ENCODE measurements around the gene MEIG1.
"Not testable (repeated sequence)": the region's sequence is repeated elsewhere in the genome, so short reads cannot be mapped to it uniquely, and the experiment has no call there.

The MEIG1 gene, protein sequence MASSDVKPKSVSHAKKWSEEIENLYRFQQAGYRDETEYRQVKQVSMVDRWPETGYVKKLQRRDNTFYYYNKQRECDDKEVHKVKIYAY

DNA sequence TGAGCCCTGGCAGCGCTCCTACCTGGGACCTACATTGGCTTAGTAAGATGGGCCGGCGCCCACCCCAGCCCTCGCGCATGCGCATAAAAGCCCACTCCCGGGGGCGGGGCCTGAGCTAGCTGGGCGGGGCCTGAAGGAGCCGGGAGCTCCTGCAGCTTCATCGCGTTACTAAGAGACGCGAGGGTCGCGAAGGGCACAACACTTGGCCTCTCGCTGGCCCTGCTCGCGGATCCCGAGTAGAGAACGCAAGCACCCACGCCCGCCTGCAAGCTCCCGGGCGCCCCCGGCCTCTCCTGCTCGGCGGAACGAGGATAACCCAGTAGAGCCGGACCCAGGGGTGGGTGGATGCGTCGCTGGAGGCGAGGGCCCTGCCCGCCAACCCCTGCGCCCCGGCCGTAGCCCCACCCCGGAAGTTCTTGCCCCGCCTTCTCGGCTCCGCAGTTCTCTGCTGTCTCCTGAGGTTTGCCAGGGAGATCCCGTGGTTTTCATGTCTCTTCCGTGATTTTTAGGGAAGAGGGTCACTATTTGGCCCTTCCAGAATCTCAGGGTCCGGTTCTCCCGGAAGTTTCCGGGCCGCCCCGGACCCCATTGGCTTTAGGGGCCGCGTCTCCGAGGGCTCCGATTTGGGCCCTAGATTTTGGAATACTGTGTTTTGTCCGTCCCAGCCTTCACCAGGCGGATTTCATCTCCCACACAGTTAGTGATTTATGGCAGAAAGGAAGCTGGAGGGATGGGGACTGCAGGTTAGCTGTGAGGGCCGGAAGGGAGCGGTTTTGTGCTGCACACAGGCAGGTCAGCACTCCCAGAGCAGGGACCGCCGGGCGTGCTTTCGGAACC, at the start of gene MEIG1:
TSS of gene MEIG1 (plus strand) at position 168 of the 837 bp plus-strand sequence. CDS start 7,081 bp downstream, outside the sequence.
- DNase-seq = peak; percentile 93

DNA sequence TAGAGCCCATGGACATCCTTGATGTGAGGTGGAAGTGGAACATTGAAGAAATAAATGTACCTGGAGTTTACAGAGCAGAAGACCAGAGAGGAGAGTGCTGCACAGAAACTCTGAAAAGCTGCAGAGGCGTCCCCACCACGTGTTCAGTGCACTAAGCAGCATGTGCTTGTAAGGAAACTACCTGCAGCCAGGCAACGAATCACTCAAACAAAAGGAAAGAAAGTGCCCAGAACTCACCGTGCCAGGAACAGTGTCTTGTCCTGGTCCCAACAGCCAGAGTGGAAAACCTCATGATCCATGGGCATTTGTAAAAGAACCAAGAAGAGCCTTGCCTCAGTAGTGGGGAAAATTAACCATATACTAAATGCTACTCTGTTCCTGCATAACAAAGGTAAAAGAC, 48.2 kb upstream of the MEIG1 start:
- DNase-seq = no peak

DNA sequence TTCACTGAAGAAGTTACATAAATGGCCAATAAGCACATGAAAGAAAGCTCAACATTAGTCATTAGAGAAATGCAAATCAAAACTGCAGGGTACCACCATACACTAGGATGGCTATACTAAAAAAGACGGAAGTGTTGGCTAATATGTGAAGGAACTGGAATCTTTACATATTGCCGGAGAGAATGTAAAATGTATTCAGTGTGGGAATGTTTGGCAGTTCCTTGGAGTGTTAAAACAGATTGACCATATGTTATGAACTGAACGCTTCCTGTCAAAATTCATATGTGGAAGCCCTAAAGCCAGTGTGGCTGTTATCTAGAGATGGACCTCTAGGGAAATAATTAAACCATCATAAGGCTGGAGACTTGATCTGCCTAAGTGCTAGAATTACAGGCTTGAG, 47.4 kb upstream of the MEIG1 start:
- no peak for DNase-seq

DNA sequence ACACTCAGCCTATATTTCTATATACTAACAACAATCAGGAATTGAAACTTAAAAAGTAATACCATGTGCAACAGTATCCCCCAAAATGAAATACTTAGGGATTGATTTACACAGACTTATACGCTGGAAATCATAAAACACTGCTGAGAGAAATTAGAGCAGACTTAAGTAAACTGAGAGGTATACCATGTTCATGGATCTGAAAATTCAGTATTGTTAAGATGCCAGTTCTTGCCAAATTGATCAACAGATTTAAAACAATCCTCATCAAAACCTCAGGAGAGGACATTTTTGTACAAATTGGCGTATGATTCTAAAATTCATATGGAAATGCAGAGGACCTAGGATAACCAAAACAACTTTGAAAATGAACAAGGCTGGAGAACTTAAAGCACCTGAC, 42.6 kb upstream of the MEIG1 start:
- DNase-seq = no peak

DNA sequence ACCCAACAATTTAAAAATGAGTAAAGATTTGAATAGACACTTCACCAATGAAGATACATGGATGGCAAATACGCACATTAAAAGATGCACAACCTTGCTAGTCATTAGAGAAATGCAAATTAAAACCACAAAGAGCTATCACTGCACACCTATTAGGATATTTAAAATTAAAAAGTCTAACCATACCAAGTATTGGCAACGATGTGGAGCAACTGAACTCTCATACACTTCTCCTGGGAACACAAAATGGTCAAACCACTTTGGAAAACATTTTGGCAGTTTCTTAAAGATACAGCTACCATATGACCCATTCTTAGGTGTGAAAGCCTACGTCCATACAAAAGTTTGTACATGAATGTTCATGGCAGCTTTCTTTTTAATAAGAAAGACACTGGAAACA, 41.4 kb upstream of the MEIG1 start:
- DNase-seq = no peak

DNA sequence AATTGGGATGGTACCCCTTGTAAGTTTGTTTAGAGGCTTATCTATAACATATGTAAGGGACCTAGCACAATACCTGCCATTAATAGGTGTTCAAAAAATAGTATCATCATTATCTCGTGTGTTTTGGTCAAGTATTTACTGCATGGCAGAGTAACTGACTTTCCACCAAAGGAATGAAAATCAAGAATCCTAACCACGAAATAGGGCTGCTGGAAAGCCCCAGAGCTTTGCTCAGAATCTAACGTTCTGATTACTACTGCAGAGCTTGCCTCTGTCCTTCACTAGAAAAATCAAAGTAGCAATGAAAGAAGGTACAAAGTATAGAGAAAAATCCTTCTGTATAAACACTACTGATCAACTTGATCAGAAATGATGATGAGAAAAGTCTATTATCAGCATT, 40.2 kb upstream of the MEIG1 start:
- no peak for DNase-seq

DNA sequence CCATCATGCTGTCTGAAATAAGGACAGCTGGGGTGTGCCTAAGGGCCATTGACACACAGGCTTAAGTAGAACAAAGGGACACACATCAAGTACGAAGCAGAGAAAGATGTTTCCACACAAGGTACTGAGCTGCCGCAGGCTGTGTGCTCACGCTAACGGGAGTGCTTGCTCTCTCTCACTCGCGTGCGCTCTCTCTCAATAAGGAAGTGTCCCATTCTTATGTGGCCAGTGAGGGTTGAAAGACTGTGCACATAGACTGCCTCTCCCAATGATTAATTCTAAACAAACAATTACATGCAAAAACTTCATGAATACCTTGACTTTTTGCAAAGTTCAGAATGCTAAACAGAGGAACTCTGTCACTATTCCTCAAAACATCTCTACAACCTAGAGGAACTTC, 35.2 kb upstream of the MEIG1 start:
- DNase-seq = no peak

DNA sequence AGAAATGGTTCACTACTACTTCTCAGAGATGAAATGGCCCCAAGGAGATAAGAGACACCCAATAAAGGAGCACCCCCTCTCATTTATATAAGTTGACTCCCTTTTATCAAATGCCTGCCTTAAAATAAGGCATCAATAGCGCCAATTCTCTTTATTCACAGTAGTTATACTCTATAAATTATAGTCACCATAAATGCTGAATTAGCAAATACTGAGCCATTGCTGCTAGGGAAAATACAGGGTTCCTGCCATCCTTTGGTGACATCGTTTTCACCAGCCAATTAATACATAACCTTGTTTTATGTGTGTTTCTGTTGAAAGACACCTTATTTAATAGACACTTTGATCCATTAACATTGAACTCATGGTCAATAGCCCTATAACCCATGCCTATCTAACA, 33.9 kb upstream of the MEIG1 start:
- no peak for DNase-seq

DNA sequence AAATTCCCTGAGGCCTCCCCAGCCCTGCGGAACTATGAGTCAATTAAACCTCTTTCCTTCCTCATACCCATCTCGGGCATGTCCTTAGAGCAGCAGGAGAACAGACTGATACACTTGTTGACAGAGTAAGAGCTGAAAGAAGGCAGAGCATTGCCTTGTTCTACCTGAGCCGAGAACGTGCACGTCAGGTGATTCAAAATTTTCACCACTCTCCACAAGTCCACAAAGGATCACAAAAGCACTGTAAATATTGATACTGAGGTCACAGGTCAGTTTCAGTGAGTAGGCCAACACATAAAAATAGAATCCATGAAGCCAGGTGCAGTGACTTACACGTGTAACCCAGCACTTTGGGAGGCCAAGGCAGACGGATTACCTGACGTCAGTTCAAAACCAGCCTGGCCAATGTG, 33.1 kb upstream of the MEIG1 start:
- no peak for DNase-seq

DNA sequence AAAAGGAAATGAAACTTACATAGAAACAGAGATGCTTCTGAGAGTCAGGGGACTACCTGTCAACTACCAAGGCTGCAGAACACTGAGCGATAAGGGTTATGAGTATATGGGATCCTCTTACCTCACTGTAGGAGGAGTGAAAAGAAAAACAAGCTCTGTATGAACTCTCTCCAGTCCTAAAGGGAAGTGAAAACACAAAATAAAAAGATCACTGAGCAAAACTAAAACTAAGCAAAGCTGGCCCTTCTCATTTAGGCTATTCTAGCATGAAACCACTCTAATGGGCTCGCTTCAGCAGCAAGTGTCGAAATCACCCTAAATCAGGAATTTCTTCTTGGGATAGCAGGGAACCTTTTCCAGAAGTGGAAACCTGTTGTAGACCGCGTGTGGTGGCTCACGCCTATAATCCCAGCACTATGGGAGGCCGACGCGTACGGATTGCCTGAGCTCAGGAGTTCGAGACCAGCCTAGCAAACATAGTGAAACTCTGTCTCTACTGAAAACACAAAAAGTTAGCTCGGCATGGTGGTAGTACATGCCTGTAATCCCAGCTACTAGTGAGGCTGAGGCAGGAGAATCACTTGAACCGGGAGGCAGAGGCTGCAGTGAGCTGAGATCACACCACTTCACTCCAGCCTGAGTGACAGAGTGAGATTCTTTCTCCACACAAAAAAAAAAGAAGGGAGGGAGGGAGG, 32.3 kb upstream of the MEIG1 start:
- no peak for DNase-seq

DNA sequence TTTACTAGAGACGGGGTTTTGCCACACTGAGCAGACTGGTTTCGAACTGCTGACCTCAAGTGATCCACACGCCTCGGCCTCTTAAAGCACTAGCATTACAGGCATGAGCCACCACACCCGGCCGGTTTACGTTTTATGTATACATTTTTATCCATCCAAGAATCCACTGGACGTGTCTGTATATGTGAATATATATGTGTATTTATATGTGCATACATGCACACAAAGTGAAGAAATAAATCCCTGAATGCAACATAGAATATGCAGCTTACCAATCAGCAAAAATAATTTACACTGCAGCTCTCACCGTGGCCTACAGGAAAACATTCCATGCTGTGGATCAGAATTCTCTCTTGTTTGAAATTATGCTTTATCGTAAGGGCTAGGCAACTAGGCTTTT, 28.6 kb upstream of the MEIG1 start:
- DNase-seq = no peak

DNA sequence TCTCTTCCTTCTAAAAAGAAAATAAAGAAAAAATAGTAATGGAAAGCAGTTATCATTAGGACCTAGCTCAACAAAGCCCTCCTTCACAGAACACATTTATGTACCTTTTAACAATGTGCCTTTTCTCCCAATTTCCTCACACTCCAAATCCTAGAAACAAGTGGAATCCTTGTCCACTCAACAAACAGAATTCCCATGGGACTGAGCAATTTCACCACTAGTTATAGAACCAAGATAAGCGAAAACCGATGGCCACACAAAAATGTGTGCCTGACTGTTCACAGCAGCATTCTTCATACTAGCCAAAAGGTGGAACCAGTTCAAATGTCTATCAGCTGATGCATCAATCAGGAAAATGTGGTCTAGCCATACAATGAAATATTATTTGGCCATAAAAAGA, 22.6 kb upstream of the MEIG1 start:
- no peak for DNase-seq

DNA sequence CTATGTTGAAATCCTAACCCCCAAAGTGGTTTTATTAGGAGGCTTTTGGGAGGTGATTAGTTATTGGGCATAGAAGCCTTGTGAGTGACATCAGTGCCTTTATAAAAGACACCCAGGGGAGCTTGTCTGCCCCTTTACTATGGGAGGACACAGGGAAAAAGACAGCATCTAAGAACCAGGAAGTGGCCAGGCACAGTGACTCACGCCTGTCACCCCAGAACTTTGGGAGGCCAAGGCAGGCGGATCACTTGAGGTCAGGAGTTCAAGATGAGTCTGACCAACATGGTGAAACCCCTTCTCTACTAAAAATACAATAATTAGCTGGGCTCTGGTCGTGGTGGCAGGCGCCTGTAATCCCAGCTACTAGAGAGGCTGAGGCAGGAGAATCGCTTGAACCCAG, 20.2 kb upstream of the MEIG1 start:
- DNase-seq = not testable (repeated sequence)

DNA sequence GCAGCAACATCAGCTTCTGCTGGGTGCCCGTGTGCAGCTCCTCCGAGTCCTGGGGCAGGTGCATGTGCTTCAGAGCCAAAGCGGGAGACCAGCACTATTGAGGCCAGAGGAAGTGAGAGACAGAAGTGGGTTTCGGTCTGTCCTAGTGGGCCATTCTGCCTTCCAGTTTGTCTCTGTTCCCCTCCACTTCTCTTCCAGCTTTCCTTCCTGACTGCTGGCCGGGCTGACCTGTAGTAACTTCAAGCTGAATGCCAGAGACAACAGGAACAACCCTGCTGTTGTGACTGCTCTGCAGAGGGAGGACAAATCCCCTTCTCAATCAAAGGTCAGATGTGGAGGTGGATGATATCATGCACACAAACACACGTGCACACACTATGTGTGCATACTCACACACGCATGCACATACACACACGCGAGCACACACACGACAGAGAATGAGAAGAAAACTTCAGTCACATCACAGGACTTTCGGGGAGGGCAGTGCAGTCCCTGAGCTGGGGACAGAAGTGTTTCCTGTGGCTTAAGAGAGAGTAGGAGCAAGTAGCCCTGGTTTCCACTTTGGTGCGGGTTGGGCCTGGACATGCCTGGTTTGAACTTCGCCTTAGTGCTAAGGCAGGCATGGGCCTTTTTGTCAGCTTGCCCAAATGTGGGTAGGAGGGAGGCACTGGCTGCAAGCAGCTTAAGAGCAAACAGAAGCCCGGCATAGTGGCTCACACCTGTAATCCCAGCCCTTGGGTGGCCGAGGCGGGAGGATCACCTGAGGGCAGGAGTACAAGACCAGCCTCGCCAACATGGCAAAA, 16.8 kb upstream of the MEIG1 start:
- not testable (repeated sequence) for DNase-seq

DNA sequence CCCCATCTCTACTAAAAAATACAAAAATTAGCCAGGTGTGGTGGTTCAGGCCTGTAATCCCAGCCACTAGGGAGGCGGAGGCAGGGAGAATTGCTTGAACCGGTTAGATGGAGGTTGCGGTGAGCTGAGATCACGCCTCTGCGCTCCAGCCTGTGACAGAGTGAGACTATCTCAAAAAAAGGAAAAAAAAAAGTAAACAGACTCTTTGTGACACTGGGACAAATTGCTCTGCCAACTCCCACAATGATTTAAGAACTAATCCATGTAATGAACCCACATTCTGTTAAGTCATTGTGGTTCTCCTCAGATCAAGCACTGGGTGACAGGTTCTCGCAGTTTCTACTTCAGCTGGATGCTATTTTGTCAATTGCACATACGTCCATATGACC, 16.2 kb upstream of the MEIG1 start:
- not testable (repeated sequence) for DNase-seq

DNA sequence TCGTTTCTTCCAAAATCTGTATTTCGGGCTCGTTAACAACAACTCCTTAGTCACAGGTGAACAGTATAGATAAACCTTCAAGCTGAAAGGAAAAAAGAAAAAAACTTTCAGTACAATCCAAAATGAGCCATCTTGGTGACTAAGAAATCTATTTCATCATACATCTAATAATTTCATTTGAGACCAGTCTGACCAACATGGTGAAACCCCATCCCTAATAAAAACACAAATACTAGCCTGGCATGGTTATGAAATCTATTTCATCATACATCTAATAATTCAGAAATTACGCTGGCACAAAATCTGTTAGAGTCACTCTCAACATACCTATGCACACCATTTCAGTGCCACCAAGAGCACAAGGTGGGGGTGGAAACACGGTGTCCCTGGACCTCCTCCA, 14.1 kb upstream of the MEIG1 start:
- DNase-seq = no peak

DNA sequence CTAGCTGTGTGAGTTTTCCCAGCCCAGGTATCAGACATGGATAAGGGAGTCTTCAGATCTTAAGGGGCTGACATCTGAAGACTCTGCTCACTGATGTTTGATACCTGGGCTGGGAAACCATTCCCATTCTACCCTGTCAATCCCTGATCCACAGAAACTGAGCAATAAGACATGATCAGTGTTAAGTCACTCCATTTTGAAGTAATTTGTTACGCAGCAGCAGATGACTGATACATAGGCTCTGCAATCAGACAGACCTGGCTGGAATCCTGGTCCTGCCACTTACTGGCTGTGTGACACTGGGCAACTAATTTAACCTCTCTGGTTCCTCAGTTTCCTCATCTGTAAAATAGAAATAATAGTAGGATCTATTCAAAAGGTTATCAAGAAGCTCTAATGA, 11.9 kb upstream of the MEIG1 start:
- no peak for DNase-seq

DNA sequence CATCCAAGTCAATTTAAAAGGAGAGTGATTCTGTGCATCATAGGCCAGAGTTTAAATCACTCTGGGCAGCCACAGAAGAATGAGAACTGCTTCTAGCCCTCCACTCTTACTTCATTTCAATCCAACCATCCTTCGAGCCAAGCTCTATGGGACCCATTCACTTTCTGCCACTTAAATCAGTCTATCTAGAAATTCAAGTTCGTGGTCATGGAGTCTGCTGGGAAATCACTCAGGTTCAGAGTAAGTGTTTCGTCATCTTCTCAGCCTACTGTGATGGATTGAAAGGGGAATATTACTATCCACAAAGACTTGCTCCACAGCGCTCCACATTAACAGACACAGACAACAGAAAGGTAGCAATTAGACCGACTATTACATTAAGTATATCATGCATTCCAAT, 9.9 kb upstream of the MEIG1 start:
- DNase-seq = no peak

DNA sequence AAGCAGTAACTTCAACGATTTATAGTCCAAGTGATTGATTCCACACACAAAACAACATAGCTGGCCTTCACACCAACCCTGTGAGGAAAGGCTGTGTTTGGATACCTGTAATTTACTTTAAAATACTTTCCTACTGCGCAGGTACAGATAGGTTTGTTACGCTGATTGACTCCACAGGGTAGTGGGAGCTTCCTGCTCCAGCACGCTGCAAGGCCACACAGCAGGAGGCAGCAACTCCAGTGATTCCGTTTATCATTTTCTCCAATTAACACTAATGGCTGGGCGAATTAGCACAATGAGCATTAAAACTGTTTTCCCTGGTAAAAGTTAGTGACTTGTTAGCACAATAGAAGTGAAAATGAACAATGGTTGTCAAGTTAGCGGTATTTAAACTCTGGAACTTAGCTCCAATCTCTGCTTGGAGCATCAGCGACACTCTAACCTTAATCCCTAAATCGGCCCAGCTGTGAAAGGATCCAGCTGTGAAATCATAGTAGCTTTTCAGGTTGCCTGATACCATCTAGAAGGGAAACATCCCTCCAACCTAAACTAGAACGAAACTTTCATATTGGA, 6.3 kb upstream of the MEIG1 start:
- no peak for DNase-seq

DNA sequence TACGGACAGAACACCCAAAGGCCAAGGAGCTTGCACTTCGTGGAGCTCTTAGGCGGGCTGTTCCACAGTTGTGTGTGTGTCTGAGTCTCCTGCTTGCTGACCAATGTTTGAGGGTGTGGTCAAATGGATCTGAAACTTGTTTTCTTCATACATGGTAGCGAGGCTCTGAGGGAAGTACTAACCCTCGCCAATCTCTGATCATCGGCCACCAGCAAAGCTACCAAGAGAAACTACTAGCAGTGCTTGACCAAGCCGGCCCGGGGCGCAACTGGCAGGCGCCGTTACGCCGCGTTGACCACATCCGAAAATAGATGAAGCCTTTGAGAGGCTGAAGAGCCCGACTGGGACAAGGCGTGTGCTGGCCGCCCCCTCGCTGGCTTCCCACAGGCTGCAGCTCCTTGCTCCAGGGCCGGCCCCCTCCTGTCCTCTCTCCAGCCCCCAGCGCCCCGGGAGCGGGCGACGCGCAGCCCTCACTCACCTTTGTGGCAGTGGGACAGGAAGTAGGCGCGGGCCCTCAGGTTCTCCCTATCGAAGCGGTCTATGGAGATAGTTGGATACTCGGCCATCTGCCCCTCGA, 5.7 kb upstream of the MEIG1 start:
- no peak for DNase-seq

DNA sequence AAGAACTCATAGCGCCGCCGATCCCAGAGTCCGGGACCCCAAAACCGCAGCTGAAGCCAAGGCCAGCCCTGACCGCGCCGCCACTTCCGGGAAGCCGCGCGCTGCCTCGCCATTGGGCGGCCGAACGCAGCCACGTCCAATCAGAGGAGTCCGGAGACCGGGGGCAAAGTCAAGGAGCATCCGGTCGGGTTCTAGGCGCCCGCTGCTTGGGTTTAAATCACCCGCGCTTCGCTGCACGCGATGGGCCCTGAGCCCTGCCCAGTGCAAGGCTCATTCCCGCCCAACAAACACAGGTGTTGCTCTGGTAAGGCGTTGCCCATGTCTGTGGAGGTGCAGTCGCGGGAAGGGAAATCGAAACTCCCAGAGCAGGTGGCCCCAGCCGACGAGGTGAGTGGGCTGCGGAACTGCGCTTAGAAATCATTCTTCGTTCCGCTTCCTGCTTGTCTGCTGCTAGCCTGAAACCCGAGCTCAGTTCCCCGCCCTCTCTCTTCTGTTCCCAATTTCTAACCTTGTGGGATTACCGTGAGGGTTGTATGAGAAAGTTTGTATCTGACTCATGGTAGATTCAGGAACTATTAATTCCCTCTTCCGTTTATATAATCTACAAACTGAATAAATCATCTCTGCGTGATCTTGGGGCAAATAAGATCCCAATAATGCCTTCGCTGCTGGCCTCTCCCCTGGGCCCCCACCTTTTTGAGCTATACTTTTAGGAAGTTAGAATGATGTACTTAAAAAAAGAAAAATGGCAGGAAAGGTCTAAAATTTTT, 5.0 kb upstream of the MEIG1 start, which contains the start of gene DCLRE1C:
TSS of gene DCLRE1C (minus strand) at position 96 of the 770 bp plus-strand sequence. CDS start at position 10, 86 bp downstream.
- DNase-seq = peak; percentile 88

DNA sequence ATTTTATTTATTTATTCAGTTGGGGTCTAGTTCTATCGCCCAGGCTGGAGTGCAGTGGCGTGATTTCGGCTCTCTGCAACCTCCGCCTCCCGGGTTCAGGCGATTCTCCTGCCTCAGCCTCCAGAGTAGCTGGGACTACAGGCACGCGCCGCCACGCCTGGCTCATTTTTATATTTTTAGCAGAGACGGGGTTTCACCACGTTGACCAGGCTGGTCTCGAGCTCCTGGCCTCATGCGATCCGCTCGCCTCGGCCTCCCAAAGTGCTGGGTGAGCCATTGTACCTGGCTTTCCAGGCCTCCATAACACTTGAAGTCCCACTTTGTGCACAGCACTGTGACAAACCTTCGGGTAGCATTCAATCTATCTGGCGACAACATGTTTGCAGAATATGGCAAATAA, 4.3 kb upstream of the MEIG1 start:
- no peak for DNase-seq
